ENCODE results near the gene SOHLH1.

Gene SOHLH1, protein sequence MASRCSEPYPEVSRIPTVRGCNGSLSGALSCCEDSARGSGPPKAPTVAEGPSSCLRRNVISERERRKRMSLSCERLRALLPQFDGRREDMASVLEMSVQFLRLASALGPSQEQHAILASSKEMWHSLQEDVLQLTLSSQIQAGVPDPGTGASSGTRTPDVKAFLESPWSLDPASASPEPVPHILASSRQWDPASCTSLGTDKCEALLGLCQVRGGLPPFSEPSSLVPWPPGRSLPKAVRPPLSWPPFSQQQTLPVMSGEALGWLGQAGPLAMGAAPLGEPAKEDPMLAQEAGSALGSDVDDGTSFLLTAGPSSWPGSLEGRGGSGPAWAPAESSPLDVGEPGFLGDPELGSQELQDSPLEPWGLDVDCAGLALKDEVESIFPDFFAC

DNA sequence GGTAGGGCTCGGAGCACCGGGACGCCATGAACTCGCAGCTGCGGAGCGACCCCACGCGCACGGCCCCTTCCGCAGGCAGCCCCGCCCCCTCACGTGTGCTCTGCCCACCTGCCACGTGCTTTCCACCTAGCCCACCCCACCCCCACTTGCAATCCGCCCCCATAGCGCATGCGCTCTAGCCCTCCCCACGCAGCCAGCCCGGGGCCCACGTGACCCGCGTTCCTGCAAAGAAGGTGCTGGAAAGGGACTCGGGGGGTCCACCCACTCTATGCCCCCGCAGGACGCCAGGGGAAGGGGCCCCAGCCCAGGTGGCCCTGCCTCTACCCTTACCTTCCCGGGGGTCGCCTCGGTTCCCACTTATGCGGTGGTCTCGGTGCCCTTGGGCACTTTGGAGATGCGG, at the start of gene SOHLH1:
Gene SOHLH1, minus strand, starts transcription at position 42 of the 400 bp plus-strand sequence. Its CDS starts 14 bp downstream, at position 28.
- DNase-seq, result no peak

DNA sequence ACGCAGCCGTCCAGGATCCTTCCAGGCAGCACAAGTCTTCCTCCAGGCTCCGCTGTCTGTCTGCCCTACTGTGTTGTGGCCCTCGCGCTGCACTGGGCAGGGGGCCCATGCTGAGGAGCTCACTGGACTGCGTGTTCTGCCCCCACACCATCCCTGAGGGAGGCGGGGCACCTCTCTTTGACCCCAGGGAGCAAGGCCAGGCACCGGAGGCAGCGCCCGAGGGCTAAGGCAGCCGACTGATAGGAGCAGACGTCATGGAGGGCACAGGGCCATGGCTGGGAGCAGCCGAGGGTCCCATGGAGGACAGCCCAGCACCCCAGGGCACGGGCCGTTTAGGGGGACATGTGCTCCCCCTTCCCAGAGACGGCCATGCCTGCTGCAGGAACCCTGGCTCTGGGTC, 49.4 kb upstream of the SOHLH1 start:
- no peak for DNase-seq

DNA sequence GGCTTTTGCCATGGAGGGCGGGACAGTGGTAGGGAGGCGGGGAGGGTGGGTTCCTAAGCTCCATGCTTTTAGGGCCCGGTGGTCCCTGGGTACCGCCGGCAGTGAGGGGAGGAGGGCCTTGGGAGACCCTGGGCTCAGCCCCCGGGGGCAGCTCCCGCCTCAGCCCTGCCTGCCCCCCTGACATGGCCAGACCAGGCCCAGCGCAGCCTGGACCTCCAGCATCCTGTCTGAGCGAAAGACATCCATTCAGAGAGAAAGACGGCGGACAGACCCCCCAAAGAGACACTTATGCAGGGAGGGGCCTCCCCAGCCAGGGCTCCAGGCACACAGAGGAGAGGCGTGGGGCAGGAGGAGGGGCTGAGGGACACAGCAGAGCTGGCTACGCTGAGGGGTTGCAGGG, 48.0 kb upstream of the SOHLH1 start:
- DNase-seq, result no peak

DNA sequence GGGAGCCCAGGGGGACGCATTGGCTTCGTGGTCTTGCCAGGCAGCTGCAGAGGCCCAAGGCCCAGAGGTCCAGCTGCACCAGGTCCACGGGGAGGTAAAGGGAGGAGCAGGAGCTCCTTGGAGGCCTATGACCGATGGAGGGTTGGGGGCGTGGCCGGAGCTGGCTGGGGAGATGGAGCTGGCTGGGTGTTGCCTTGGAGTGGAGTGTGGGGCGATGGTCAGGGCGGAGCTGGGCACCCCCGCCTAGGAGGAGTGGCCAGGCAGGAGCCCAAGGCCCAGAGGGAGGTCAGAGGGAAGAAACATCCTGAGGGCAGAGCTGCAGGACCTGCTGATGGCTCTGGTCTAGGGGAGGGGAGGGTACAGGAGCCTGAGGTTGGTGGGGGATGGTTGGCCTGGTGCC, 47.3 kb upstream of the SOHLH1 start:
- no peak for DNase-seq

DNA sequence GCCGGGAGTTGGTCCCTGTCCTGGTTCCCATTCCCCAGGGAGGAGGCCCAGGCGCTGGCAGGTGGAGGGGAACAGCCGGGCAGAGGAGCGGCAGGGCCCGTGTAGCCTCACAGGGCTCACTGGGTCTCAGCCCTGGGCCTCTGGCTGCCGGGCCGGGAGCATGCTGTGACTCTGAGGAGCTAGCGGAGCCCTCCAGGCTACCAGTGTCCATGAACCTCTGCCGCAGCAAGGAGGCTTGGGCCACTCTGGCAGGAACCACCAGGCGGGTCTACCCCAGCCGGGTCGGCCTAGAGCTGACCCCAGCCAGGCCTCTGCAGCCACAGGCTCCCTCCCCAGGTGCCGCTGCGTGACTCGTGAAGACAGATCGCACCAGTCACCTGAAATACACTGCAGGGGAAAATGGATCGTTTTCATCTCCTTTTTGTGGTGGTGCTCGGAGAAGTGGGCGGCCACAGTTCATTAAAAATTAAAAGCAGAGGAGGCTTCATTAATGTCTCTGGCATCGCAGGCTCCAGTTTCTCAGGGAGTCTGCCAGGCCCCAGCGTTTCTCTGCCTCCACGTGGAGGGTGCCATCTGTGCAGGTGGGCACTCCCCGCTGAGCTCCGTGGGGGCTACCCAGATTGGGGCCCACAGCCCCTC, 46.5 kb upstream of the SOHLH1 start:
- DNase-seq, result no peak

DNA sequence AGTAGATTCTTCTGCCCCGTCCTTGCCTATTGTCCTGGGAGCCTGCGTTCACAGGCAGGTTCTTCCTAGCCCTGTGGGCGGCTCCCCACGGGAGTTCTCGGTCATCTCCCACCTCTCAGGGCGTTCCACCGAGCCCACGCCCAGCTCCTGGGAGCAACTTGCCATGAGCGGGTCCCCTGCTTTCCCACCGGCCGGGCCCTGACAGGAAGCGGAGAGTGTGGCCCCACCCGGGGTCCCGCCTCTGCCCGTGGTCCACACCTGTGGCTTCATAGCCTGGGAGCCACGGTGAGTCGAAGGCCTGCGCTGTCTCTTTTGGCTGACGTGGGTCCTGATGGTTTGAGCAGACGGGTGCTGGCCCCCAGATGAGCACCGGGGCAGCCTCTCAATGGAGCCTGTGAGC, 45.9 kb upstream of the SOHLH1 start:
- DNase-seq, result no peak

DNA sequence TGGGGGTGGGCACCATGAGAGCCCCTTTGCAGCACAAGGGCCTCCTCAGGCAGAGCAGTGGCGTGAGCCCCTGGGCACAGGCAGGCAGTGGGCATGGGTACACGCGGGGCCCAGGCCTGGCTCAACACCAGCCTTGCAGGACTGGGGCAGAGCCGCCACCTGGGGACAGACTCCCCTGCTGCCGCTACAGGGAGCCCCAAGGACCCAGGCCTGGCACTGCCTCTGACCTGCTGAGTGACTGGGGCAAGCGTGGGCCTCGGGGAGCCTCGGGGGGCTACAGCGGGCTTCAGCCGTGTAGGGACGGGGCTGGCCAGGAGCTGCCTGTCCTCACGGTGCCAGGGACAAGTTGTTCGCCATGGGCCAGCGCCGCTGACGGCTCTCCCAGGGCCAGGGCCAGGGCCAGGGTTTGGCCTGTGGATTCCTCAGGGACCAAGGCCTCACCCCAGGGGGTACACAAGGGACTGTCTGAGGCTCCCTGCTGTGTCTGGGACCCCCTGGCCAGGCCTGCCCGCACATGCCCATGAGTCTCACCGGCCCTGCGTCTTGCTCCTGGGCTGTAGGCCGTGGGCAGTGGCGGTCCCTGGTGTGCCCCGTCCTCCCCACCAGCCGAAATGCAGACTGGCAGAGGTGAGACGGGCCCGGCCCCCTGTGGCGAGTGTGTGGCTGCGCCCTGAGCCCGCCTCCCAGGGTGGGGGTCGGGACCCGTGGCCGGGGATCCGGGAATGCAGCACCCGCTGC, 45.2 kb upstream of the SOHLH1 start:
- no peak for DNase-seq

DNA sequence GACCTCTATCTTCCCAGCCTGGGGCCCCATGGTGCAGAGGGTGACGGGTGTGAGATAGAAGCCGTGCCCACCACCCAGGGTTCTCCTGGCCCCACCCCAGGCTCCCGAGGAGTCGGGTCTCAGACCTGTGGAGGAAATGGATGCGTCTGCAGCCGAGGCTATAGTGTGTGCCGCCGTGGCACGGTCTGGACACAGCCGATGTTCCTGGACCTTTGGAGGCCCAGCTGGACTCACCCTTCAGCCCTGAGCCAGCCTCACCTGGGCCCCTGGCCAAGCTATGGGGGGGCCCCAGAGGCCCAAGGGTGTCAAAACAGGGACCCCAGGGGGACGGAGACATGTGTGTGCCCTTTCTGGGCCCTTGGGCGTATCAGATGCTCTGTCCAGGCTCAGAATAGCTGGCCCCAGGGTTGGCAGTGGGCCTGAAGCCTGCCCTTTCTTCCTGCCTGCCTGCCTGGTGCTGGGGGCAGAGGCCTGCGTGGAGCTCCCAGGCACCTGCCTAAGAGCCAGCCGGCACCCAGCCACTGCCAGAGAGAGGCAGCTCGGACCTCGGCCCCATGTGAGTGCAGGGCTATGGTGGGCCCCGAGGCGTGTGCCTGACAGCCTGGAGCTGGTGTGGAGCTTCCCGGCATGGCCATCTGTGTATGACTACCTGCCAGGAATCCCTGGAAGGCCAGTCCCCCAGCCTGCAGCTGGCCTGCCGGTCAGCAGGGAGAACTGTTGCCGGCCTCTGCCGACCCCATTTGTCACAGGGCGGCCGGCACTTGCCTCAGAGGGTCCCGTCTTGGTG, 44.5 kb upstream of the SOHLH1 start:
- peak in 1 of 14 donors; percentile 55 for DNase-seq

DNA sequence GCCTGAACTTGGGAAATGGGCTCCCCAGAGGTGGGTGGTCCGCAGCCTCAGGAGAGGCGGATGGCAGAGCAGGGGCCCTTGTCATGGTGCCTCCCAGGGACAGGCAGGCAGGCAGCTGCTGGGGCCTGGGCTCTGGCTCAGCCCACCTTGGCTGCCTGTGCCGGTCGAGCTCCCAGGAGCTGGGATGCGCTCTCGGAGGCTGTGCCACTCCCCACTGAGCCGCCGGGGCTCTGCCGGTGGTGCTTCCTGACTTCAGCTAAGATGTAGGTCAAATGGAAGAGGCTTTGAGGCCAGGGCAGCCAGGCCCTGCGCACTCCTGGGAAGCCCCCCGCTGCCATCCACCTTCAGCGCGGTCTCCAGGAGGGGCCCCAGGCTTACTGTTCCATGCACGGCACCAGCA, 43.7 kb upstream of the SOHLH1 start:
- no peak for DNase-seq

DNA sequence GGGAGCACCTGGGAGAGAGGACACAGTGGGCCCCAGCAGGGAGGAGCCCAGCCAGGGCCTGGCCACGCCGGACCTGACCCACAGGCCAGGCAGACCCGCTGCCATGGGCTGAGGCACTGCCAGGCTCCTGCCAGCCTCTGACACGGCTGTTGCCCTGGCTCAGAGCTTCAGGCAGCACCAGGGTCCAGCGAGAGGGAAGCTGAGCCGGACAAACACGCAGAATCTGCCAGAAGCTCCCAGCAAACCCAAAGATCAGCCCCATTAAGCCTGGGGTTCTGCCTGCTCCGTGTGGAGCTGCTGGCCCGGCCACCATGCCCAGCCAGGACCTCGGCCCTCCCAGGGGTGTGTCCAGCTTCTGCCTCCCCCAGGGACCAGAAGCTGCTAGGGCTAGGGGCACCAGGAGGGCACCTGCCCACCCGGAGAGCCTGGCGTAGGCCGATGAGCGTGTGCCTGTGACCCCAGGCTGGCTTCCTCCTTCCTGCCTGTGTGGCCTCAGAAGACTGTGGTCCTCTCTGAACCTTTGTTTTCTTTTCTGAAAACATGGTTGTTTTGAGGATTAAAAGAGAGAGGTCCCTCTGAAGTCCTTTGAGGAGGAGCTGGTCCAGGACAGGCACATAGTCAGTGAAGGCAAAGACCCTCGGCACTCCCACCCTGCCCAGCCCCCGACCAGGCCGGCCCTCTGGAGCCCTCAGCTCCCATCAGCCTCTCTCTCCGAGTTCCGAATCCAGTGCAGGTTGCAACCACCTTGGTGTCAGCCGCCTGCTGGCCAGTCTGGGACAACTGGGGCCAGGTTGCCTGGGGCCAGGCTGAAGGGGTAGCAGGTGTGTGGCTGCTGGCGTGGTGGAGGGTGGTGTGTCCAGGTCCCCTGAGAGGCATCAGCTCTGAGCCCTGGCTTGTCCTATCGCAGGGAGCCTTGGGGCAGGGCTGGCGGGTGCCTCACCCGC, 42.3 kb upstream of the SOHLH1 start:
- DNase-seq, result peak in 1 of 14 donors; percentile 23

DNA sequence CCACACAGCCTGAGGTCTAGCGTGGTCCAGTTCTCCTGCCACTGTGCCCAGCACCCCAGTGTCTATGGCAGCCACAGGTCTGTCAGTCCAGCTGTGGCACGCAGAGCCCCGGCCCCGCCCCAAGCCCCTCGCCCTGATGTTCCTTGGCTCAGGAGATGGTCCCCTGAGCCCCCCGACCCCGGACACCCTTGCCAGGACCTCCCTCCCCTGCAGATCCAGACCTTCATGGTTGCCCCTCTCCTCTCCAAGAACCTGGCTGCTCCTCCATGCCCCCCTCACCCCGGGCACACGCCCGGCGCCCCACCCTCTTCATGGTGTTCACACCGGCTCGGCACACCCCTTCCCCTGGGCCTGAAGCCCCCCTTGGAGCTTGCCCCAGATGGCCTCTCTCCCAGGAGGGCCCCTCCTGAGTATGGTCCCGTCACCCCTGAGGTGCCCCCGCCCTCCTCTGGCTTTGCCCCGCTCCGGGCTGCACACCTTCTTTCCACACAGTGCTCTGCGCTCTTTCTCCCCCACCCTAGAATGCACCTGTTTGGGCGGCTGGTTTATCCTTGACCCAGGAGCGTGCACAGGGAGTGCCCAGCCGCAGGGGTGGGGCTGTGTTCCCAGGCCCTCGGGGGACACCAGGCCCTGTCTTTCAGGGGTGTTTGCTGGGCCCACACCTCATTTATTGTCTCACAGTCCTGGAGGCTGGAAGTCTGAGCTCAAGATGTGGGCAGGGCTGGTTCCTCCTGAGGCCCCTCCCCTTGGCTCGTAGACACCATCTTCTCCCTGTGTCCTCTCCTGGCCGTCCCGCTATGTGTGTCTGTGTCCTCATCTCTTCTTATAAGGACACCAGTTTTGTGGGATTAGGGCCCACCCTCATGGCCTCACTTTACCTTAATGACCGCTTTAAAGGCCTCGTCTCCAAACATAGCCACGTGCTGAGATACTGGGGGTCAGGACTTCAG, 40.3 kb upstream of the SOHLH1 start:
- DNase-seq, result peak in 1 of 14 donors; percentile 15

DNA sequence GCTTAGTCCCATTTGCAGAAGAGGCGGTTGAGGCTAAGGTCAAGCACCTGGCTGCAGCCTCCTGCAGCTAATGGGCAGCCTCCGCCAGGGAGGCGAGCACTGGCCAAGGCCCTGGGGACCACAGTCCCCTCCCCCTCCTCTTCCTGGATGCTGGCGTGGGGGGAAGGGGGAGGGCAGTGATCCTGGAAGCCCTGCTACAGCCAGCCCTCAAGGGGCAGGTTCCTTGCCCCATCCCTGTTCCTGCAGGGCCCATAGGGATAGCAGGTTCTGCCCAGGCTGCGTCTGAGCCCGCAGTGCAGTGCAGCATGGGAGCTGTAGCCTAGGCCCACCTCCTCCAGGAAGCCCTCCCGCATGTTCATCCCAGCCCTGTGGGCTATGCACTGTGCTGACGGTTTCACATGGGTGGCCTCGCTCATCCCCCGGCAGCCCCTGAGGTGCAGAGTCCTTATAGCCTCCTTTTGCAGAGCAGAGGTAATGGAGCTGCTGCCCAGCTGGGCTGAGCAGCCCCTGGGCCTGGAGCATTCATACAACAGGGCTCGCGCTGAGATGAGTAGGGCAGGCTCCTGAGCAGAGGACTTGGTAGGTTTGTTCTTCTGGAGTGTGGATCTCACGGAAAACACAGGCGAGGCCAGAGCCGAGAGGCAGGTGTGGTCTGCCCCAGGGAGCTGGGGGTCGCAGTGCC, 38.7 kb upstream of the SOHLH1 start:
- DNase-seq, result no peak

DNA sequence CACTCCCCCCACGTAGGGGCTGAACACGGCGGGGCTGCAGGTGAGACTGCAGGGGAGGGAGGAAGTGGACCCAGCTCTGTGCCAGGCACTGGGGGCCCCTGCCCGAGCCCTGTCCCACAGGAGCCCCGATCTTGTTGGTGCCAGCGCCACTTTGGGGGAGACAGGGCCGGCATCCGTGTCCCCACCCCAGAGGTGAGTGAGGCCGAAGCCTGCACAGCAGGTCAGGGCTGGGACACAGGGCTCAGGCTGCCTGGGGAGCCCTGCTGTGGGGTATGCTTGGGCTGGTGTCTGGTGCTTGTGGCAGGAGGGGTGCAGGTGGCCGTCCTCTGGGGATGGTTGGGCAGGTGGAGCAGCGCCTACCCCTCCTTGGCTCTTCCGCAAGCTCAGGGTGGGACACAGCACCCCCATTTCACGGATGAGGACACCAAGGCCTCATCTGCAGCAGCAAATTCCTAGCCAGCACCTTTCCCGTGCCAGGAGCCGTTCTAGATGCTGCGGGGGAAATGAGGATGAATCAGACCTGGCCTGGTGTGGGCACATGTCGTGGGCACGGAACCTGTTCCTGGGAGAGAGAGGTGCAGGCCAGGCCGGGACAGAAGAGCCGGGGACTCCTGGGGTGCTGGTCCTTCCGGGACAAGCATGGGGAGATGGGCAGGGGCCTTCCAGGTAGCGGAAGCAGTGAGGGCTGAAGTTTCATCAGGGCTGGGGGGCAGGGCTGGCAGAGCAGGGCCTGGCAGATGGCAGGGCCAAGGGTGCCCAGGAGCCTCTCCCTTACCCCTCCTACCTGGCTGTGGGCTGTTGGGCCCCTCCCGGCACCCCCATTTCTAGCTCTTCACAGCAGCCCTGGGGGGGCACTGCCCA, 37.9 kb upstream of the SOHLH1 start:
- peak in 1 of 14 donors; percentile 51 for DNase-seq

DNA sequence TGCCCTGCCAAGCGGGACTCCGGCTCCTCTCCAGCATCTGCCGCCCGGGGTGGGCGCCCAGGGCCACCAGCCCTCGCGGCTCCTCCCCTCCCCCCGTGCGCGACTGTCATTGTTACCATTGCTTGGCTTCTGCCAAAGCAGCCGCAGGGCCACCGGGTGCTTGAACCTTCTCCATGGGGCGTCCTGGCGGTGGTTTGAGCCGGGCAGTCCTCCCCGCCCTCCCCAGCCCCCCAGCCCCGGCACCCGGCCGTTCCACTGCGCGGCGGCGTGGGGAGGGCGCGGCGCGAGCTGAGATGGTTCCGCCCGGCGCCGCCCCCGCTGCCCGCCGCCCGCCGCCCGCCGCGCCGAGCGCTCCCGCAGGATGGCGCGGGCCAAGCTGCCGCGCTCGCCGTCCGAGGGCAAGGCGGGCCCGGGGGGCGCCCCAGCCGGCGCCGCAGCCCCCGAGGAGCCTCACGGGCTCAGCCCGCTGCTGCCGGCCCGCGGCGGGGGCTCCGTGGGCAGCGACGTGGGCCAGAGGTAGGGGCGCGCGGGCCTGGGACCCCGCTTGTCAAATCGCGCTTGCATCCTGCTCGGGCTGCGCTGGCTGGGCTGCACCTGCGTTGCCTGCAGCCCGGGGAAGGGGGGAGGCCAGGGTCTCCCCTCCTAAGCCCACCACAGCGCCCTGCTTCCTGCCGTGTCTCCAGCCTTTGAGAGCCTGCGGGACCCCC, 37.1 kb upstream of the SOHLH1 start:
- no peak for DNase-seq

DNA sequence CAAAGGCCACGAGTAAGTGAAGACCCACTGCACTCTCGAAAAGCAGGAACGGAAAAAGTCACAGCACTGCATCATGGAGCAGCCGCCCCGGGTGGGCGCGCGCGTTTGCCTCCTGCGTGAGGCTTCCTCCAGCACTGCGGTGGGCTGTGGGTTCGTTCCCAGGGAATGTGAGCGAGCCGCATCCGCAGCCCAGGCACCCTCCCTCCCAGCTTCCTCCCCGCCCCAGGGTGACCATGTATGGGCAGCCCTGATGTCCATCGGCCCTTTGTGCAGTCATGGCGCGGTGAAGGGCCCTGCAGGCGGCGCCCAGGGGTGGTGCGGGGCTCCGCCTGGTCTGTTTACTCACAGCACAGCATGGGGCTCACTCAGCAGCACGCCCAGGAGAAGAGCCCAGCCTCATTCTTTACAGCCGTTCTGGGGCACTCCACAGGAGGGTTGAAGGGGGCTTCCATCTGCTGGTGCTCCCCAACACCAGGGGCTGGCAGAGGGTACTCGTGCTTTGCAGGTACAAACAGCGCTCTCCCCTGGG, 35.4 kb upstream of the SOHLH1 start:
- no peak for DNase-seq

DNA sequence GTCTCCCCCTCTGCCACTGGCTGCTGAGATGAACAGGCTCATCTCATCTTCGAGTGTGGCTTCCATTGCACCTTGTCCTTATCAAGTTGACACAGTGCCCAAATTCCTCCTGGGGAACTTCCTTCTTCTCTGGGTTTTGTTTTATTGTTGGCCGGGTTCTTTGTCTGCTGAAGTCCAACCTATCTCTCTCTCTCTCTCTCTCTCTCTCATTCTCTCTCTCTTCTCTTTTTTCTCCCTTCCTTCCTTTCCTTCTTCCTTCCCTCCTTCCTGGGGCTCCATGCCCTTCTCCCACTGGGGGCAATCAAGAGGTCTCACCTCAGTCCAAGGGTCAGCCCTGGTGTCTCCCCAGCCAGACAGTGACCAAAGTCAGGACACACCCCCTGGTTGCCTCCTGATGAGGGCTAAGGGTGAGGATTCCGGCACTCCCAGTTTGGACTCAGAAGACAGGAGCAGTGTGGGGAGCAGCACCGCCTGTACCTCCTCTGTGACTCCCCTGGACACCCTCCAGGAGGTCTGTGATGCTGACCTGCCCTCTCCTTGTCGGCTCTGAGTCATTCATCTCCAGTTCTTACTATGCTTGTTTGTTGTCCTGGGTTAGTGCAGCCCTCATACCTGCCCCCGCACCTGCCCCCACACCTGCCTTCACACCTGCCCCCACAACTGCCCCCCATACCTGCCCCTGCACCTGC, 33.4 kb upstream of the SOHLH1 start:
- no peak for DNase-seq

DNA sequence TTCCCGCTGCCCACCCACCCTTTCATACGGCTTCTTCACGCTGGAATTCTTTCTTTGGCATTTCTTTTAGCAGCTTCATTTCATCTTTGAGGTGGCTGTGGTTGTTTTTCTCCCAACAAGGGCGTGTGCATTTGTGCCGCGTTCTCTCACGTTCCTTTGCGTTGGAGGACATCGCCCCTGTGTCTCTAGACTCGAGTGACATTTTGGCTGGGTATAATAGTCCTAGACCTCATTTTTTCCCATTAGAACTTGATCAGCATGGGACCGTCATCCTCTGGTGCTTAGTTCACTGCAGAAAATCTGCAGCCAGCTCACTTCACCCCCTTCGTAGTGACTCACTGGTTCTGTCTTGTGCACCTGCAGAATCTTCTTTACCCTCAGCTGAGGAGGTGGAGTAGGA, 32.2 kb upstream of the SOHLH1 start:
- DNase-seq, result no peak

Measured in C1 segment of cervical spinal cord (tissue), 14 donors.